Upper lobe of right lung (tissue), 1 donor: ENCODE measurements around the gene MTR. TPM values are rescaled to one million over a fixed set of nuclear protein-coding genes. Genes with fewer than 3 reads are reported as not detected.

ENCODE experiments used
- ATAC-seq: fragments of 200-7000 bp; cut with Tn5 transposase; one replicate; pipeline ENCODE4 v1.9.1; 2020; ENCODE audit warnings: mild to moderate bottlenecking, moderate library complexity
- DNase-seq: peaks from one replicate; pipeline ENCODE4 v3.0.0-alpha.2; 2020
- H3K27ac ChIP-seq: fragments of 200-600 bp; one replicate; pipeline ENCODE4 v1.8.0; 2022
- H3K27me3 ChIP-seq: fragments of 200-600 bp; one replicate; pipeline ENCODE4 v1.8.0; 2022; ENCODE audit warnings: mild to moderate bottlenecking
- H3K36me3 ChIP-seq: fragments of 200-600 bp; one replicate; pipeline ENCODE4 v1.8.0; 2022
- H3K4me1 ChIP-seq: fragments of 200-600 bp; one replicate; pipeline ENCODE4 v1.8.0; 2022
- H3K4me3 ChIP-seq: fragments of 200-600 bp; one replicate; pipeline ENCODE4 v1.8.0; 2022; ENCODE audit warnings: mild to moderate bottlenecking
- H3K9me3 ChIP-seq: fragments of 200-600 bp; one replicate; pipeline ENCODE4 v1.8.0; 2022
- CTCF ChIP-seq: fragments of 200-600 bp; IDR thresholded peaks from one replicate; pipeline ENCODE4 v1.8.0; 2022; ENCODE audit warnings: antibody characterized with exemption
- intact Hi-C: fragments of 100-400 bp; cut with DNase I; formaldehyde crosslinking; loops from one replicate; pipeline ENCODE4 v1.11.0; 2022
- total RNA-seq: library from RNA; stranded (reverse); fragmentation: NEBNext Ultra II Directional; extraction: Animal tissue kit (Norgen Biotek cat#: 25700); gene quantifications from one replicate; pipeline ENCODE4 v1.2.1, GENCODE V29; 2021
- donor health status: DM: no; HTN: yes; CAD: no; lungs with severe emphysema.

MTR gene
- total RNA-seq, 1 donor from 2014 or later = 37.9 TPM

- no peak overlapping the region for H3K27ac ChIP-seq
- no peak overlapping the region for H3K4me3 ChIP-seq
- DNase-seq (no peak), ATAC-seq (no peak)
- H3K9me3 ChIP-seq = no peaks in the 10 kb centered on the region
- no peaks in the 10 kb centered on the region for H3K4me1 ChIP-seq
- H3K36me3 ChIP-seq = peaks cover 63% of the 10 kb centered on the region
- H3K27me3 ChIP-seq = no peaks in the 10 kb centered on the region
- TF ChIP-seq CTCF = no peak
- intact Hi-C loops = no loop called here
Measured at GRCh38 chr1:236887081-236887480, 92.0 kb downstream of the MTR start.

- H3K36me3 ChIP-seq = peaks cover 72% of the 10 kb centered on the region
- no peaks in the 10 kb centered on the region for H3K4me1 ChIP-seq
- no peaks in the 10 kb centered on the region for H3K27me3 ChIP-seq
- no peak for TF ChIP-seq CTCF
- no peak overlapping the region for H3K4me3 ChIP-seq
- intact Hi-C loops = no loop called here
- ATAC-seq = no peak
- H3K9me3 ChIP-seq = no peaks in the 10 kb centered on the region
- no peak overlapping the region for H3K27ac ChIP-seq
- DNase-seq = no peak
Measured at GRCh38 chr1:236888126-236888525, 93.0 kb downstream of the MTR start.

GRCh38 chr1:236888903-236889302, 93.8 kb downstream of the MTR start:
- ATAC-seq = no peak
- DNase-seq = no peak
- Histone ChIP-seq H3K4me1 (no peaks in the 10 kb centered on the region), H3K36me3 (peaks cover 74% of the 10 kb centered on the region), H3K4me3 (no peak overlapping the region), H3K27ac (no peak overlapping the region), H3K27me3 (no peaks in the 10 kb centered on the region), H3K9me3 (no peaks in the 10 kb centered on the region)
- intact Hi-C loops = no loop called here
- TF ChIP-seq CTCF = no peak

GRCh38 chr1:236890152-236891056, 95.3 kb downstream of the MTR start:
- intact Hi-C loops = no loop called here
- Histone ChIP-seq H3K36me3 (peaks cover 82% of the 10 kb centered on the region), H3K4me1 (no peaks in the 10 kb centered on the region), H3K27ac (no peak overlapping the region), H3K9me3 (no peaks in the 10 kb centered on the region), H3K4me3 (no peak overlapping the region), H3K27me3 (no peaks in the 10 kb centered on the region)
- no peak for TF ChIP-seq CTCF
- no peak for ATAC-seq
- no peak for DNase-seq

GRCh38 chr1:236893626-236894545, 98.8 kb downstream of the MTR start:
- no peak for DNase-seq
- Histone ChIP-seq H3K4me1 (no peaks in the 10 kb centered on the region), H3K27me3 (no peaks in the 10 kb centered on the region), H3K4me3 (no peak overlapping the region), H3K36me3 (peaks cover 87% of the 10 kb centered on the region), H3K27ac (no peak overlapping the region), H3K9me3 (no peaks in the 10 kb centered on the region)
- TF ChIP-seq CTCF = no peak
- intact Hi-C loops = no loop called here
- ATAC-seq = no peak
